ENCODE results near the gene PPIF.

DNA sequence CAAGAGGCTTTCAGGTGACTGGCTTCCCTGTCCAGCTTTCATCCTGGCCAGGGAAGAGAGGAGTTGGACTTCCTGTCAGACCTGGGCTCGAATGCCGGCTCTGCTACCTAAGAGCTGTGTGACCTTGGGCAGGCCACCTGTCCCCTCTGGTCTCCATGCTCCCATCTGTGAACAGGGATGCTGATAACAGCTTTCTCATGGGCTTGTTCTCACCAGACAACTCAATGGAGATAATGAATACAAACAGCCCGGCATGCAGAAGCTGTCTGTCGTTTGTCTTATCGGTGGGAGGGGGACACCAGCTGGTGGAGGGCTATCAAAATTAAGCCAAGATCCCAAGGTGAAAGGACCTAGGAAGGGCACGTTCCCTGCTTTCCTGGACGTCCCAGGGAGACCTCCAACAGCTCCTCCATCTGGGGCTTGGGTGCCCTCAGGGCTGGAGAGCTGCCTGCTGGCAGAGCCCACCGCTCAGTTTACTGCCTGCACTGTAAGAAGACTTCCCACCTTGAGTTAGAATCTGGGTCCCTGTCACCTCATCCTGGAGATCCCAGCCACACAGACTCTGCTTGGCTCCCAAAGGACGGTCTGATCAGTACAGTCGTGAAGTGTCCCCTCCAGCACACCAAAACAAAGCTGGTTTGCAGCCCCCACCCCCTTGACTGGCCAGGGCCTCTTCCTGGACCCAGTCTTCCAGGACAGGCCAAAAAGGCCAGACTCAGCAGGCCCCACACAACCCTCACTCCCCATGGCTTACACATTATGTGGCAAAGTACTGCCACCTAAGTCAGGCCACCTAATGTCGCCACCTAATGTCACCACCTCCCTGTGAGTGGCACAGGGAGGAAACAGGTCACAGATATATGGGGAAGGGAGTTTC lies 40.9 kb downstream of the PPIF start:
- TF ChIP-seq, protein P1, sequence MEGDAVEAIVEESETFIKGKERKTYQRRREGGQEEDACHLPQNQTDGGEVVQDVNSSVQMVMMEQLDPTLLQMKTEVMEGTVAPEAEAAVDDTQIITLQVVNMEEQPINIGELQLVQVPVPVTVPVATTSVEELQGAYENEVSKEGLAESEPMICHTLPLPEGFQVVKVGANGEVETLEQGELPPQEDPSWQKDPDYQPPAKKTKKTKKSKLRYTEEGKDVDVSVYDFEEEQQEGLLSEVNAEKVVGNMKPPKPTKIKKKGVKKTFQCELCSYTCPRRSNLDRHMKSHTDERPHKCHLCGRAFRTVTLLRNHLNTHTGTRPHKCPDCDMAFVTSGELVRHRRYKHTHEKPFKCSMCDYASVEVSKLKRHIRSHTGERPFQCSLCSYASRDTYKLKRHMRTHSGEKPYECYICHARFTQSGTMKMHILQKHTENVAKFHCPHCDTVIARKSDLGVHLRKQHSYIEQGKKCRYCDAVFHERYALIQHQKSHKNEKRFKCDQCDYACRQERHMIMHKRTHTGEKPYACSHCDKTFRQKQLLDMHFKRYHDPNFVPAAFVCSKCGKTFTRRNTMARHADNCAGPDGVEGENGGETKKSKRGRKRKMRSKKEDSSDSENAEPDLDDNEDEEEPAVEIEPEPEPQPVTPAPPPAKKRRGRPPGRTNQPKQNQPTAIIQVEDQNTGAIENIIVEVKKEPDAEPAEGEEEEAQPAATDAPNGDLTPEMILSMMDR (IDR thresholded peaks at IDR 0.05; ENCODE audit: low read depth, low read length), result no peak
- no peak for TF ChIP-seq EZH2phosphoT487 (IDR thresholded peaks at IDR 0.05; ENCODE audit: low read depth)

Measured in OCI-LY3 (cell line).